ENCODE results near the gene SPOCK1.

SPOCK1 gene

GRCh38 chr5:137194300-137194699 is 304.8 kb downstream of the SPOCK1 start:
- in situ Hi-C loops (cut with MboI; ENCODE audit: low pct_unique_long_range_greater_than_20kb, low sequenced_read_pairs, unreplicated experiment), result no loop called here
- no peak for DNase-seq (ENCODE audit: low spot score)
- TF ChIP-seq, protein P1, sequence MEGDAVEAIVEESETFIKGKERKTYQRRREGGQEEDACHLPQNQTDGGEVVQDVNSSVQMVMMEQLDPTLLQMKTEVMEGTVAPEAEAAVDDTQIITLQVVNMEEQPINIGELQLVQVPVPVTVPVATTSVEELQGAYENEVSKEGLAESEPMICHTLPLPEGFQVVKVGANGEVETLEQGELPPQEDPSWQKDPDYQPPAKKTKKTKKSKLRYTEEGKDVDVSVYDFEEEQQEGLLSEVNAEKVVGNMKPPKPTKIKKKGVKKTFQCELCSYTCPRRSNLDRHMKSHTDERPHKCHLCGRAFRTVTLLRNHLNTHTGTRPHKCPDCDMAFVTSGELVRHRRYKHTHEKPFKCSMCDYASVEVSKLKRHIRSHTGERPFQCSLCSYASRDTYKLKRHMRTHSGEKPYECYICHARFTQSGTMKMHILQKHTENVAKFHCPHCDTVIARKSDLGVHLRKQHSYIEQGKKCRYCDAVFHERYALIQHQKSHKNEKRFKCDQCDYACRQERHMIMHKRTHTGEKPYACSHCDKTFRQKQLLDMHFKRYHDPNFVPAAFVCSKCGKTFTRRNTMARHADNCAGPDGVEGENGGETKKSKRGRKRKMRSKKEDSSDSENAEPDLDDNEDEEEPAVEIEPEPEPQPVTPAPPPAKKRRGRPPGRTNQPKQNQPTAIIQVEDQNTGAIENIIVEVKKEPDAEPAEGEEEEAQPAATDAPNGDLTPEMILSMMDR (IDR thresholded peaks at IDR 0.05; ENCODE audit: extremely low read depth, insufficient read depth, missing control alignments), result no peak

- in situ Hi-C loops (cut with MboI; ENCODE audit: low pct_unique_long_range_greater_than_20kb, low sequenced_read_pairs, unreplicated experiment), result no loop called here
- TF ChIP-seq, protein P1 (IDR thresholded peaks at IDR 0.05; ENCODE audit: extremely low read depth, insufficient read depth, missing control alignments), result no peak
- DNase-seq (ENCODE audit: low spot score), result no peak
Measured at GRCh38 chr5:137192293-137192743, 306.8 kb downstream of the SPOCK1 start.

- in situ Hi-C loops (cut with MboI; ENCODE audit: low pct_unique_long_range_greater_than_20kb, low sequenced_read_pairs, unreplicated experiment), result no loop called here
- no peak for DNase-seq (ENCODE audit: low spot score)
- TF ChIP-seq, protein P1 (IDR thresholded peaks at IDR 0.05; ENCODE audit: extremely low read depth, insufficient read depth, missing control alignments), result no peak
Measured at GRCh38 chr5:137191179-137191578, 307.9 kb downstream of the SPOCK1 start.

GRCh38 chr5:137190441-137190840 is 308.7 kb downstream of the SPOCK1 start:
- in situ Hi-C loops (cut with MboI; ENCODE audit: low pct_unique_long_range_greater_than_20kb, low sequenced_read_pairs, unreplicated experiment), result no loop called here
- DNase-seq (ENCODE audit: low spot score), result no peak
- TF ChIP-seq, protein P1 (IDR thresholded peaks at IDR 0.05; ENCODE audit: extremely low read depth, insufficient read depth, missing control alignments), result no peak

DNA sequence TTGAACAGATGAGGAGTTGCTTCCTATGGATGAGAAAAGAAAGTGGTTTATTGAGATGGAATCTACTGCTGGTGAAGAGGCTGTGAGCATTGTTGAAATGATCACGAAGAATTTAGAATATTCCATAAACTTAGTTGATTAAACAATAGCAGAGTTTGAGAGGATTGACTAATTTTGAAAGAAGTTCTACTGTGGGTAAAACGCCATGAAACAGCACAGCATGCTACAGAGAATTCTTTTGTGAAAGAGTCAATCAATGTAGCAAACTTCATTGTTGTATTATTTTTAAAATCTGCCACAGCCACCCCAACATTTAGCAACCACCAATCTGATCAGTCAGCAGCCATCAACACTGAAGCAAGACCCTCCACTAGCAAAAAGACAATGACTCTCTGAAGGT is 309.1 kb downstream of the SPOCK1 start:
- in situ Hi-C loops (cut with MboI; ENCODE audit: low pct_unique_long_range_greater_than_20kb, low sequenced_read_pairs, unreplicated experiment), result no loop called here
- TF ChIP-seq, protein P1 (IDR thresholded peaks at IDR 0.05; ENCODE audit: extremely low read depth, insufficient read depth, missing control alignments), result no peak
- no peak for DNase-seq (ENCODE audit: low spot score)

- TF ChIP-seq, protein P1 (IDR thresholded peaks at IDR 0.05; ENCODE audit: extremely low read depth, insufficient read depth, missing control alignments), result no peak
- in situ Hi-C loops (cut with MboI; ENCODE audit: low pct_unique_long_range_greater_than_20kb, low sequenced_read_pairs, unreplicated experiment), result no loop called here
- no peak for DNase-seq (ENCODE audit: low spot score)
Measured at GRCh38 chr5:137188566-137188965, 310.6 kb downstream of the SPOCK1 start.
